ENCODE data around the gene AMT. TPM values are rescaled to one million over a fixed set of nuclear protein-coding genes. Genes with fewer than 3 reads are reported as not detected.

The AMT gene
- total and polyA plus RNA-seq, 2 of the 13 experiments (the other 11 are each of a cell fraction or from before 2014, with no cell fraction given): 35.3 to 59.0 TPM

DNA sequence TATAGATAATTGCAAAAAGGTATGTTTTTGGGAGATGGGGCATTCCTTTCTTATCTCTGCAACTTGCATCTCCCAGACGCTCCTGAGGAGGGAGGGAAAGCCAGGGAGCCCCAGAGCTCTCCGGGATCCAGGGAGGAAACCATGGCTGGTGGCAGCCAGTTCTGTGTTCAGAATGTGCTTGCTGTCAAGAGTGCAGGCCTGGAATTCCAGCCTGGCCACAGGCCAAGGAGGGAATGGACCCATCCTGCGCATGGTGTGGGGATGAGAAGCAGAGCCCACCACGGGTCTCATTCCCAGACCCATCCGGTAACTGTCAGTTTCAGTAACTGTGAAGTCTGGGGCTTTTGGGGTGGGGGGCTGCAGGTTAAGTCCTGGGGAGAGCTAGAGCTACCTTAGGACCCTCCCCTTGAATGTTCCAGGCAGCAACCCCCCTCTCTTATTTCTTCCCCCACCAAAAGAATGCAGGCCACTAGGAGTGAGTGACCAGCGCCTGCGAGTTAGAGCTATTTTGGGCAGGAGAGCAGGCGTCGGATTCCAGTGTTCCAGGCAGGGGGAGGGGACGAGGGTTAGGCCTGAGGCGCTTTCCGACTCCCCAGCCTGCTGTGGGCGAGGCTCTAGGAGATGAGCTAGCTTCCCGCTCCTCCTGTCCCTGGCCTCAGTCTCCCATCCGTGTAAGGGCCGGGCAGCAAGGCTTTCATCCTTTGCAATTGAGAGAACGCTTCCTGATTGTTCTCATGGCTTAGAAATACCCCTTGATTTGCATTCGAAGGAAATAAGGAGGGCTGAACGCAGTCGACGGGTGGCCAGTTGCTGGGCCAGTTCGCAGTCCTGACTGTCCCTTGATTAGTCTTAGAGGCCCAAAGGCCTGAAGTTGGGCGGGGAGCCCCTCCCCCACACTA lies 47.0 kb upstream of the AMT start (continued):
- TF ChIP-seq KMT2A (CRISPR knock-in tag; IDR thresholded peaks at IDR 0.05) (no peak), SETDB1 (CRISPR knock-in tag; IDR thresholded peaks at IDR 0.05; ENCODE audit: borderline replicate concordance) (no peak), ZBTB1 (CRISPR knock-in tag; IDR thresholded peaks at IDR 0.05; ENCODE audit: borderline replicate concordance) (no peak), HNRNPL (IDR thresholded peaks at IDR 0.05; ENCODE audit: low read depth, low read length) (no peak), ZNF615 (CRISPR knock-in tag; IDR thresholded peaks at IDR 0.05; ENCODE audit: borderline replicate concordance) (no peak), SOX13 (IDR thresholded peaks at IDR 0.05) (no peak), SOX13 (CRISPR knock-in tag; conservative IDR thresholded peaks at IDR 0.05 in 1 of 2, IDR thresholded peaks at IDR 0.05 in 1 of 2) (no peak), ZNF383 (CRISPR knock-in tag; IDR thresholded peaks at IDR 0.05; ENCODE audit: borderline replicate concordance) (no peak), PTBP1 (IDR thresholded peaks at IDR 0.05; ENCODE audit: low read depth, low read length, poor library complexity, severe bottlenecking) (no peak), ZNF558 (CRISPR knock-in tag; IDR thresholded peaks at IDR 0.05; ENCODE audit: borderline replicate concordance) (no peak), ZNF350 (CRISPR knock-in tag; IDR thresholded peaks at IDR 0.05; ENCODE audit: borderline replicate concordance, low read depth) (no peak), ZNF260 (CRISPR knock-in tag; IDR thresholded peaks at IDR 0.05; ENCODE audit: borderline replicate concordance, low read depth) (no peak), ZC3H13 (CRISPR knock-in tag; IDR thresholded peaks at IDR 0.05) (no peak), PCBP2 (optimal IDR thresholded peaks at IDR 0.05; ENCODE audit: low read depth, low read length, poor library complexity, severe bottlenecking) (no peak), TBP (CRISPR knock-in tag; IDR thresholded peaks at IDR 0.05) (no peak), MIER3 (CRISPR knock-in tag; IDR thresholded peaks at IDR 0.05; ENCODE audit: borderline replicate concordance) (no peak), NR2F2 (IDR thresholded peaks at IDR 0.05; ENCODE audit: borderline replicate concordance, low read depth) (no peak; the same call in 1 of the 2 replicates), ZNF33B (CRISPR knock-in tag; IDR thresholded peaks at IDR 0.05) (no peak), ZEB1 (IDR thresholded peaks at IDR 0.05; ENCODE audit: insufficient replicate concordance, low read depth) (peak; percentile 31), REL (CRISPR knock-in tag; conservative IDR thresholded peaks at IDR 0.05) (no peak), ZSCAN30 (CRISPR knock-in tag; IDR thresholded peaks at IDR 0.05) (no peak), FOSL1 (CRISPR knock-in tag; IDR thresholded peaks at IDR 0.05; ENCODE audit: borderline replicate concordance) (no peak), BORCS8-MEF2B (CRISPR knock-in tag; IDR thresholded peaks at IDR 0.05) (no peak; the same call in none of the 2 replicates)
- TF ChIP-seq, protein P1, sequence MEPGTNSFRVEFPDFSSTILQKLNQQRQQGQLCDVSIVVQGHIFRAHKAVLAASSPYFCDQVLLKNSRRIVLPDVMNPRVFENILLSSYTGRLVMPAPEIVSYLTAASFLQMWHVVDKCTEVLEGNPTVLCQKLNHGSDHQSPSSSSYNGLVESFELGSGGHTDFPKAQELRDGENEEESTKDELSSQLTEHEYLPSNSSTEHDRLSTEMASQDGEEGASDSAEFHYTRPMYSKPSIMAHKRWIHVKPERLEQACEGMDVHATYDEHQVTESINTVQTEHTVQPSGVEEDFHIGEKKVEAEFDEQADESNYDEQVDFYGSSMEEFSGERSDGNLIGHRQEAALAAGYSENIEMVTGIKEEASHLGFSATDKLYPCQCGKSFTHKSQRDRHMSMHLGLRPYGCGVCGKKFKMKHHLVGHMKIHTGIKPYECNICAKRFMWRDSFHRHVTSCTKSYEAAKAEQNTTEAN (CRISPR knock-in tag; conservative IDR thresholded peaks at IDR 0.05): no peak
- TF ChIP-seq, protein P2, sequence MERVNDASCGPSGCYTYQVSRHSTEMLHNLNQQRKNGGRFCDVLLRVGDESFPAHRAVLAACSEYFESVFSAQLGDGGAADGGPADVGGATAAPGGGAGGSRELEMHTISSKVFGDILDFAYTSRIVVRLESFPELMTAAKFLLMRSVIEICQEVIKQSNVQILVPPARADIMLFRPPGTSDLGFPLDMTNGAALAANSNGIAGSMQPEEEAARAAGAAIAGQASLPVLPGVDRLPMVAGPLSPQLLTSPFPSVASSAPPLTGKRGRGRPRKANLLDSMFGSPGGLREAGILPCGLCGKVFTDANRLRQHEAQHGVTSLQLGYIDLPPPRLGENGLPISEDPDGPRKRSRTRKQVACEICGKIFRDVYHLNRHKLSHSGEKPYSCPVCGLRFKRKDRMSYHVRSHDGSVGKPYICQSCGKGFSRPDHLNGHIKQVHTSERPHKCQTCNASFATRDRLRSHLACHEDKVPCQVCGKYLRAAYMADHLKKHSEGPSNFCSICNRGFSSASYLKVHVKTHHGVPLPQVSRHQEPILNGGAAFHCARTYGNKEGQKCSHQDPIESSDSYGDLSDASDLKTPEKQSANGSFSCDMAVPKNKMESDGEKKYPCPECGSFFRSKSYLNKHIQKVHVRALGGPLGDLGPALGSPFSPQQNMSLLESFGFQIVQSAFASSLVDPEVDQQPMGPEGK (CRISPR knock-in tag; IDR thresholded peaks at IDR 0.05): peak; percentile 45; the same call in 1 of the 2 replicates
- TF ChIP-seq, protein P3, sequence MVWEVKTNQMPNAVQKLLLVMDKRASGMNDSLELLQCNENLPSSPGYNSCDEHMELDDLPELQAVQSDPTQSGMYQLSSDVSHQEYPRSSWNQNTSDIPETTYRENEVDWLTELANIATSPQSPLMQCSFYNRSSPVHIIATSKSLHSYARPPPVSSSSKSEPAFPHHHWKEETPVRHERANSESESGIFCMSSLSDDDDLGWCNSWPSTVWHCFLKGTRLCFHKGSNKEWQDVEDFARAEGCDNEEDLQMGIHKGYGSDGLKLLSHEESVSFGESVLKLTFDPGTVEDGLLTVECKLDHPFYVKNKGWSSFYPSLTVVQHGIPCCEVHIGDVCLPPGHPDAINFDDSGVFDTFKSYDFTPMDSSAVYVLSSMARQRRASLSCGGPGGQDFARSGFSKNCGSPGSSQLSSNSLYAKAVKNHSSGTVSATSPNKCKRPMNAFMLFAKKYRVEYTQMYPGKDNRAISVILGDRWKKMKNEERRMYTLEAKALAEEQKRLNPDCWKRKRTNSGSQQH (CRISPR knock-in tag; IDR thresholded peaks at IDR 0.05; ENCODE audit: low read depth): no peak

Measured in HepG2 (cell line).